ENCODE data around the gene POLR3B.
"Not testable (repeated sequence)": the region's sequence is repeated elsewhere in the genome, so short reads cannot be mapped to it uniquely, and the experiment has no call there.

POLR3B gene

GRCh38 chr12:106378788-106379187, 21.2 kb downstream of the POLR3B start:
- H3K4me3 ChIP-seq (replicated peaks; ENCODE audit: low read depth, low read length) = no peak overlapping the region
- TF ChIP-seq CTCF (IDR thresholded peaks at IDR 0.05; ENCODE audit: low read depth, low read length, missing control alignments) = no peak
- no peak for DNase-seq (ENCODE audit: extremely low read depth, low read depth)

DNA sequence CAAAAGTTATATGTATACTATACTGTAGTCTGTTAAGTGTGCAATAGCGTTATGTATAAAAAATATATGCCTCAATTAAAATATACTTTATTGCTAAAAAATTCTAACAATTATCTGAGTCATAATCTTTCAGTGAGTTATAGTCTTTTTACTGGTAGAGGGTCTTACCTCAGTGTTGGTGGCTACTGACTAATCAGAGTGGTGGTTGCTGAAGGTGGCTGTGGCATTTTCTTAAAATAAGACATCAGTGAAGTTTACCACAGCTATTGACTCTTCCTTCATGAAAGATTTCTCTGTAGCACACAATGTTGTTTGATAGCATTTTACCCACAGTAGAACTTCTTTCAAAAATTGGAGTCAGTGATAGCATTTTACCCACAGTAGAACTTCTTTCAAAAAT, 23.4 kb downstream of the POLR3B start:
- no peak overlapping the region for H3K4me3 ChIP-seq (replicated peaks; ENCODE audit: low read depth, low read length)
- TF ChIP-seq CTCF (IDR thresholded peaks at IDR 0.05; ENCODE audit: low read depth, low read length, missing control alignments) = no peak
- no peak for DNase-seq (ENCODE audit: extremely low read depth, low read depth)

DNA sequence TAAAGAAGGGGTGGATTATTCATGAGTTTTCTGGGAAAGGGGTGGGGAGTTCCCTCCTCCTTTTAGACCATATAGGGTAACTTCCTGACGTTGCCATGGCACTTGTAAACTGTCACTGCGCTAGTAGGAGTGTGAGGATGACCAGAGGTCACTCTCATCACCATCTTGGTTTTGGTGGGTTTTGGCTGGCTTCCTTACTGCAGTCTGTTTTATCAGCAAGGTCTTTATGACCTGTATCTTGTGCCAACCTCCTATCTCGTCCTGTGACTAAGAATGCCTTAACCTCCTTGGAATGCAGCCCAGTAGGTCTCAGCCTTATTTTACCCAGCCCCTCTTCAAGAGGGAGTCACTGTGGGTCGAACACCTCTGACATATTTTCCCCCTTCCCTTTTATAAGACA, 24.3 kb downstream of the POLR3B start:
- H3K4me3 ChIP-seq (replicated peaks; ENCODE audit: low read depth, low read length); DNase-seq (ENCODE audit: extremely low read depth, low read depth): not testable (repeated sequence)

- no peak for DNase-seq (ENCODE audit: extremely low read depth, low read depth)
- H3K4me3 ChIP-seq (replicated peaks; ENCODE audit: low read depth, low read length) = no peak overlapping the region
- TF ChIP-seq CTCF (IDR thresholded peaks at IDR 0.05; ENCODE audit: low read depth, low read length, missing control alignments) = no peak
These were observed 29.4 kb downstream of the POLR3B start for GRCh38 chr12:106386813-106387535.

- no peak overlapping the region for H3K4me3 ChIP-seq (replicated peaks; ENCODE audit: low read depth, low read length)
- no peak for TF ChIP-seq CTCF (IDR thresholded peaks at IDR 0.05; ENCODE audit: low read depth, low read length, missing control alignments)
- DNase-seq (ENCODE audit: extremely low read depth, low read depth) = no peak
These were observed 30.4 kb downstream of the POLR3B start for GRCh38 chr12:106387848-106388377.

DNA sequence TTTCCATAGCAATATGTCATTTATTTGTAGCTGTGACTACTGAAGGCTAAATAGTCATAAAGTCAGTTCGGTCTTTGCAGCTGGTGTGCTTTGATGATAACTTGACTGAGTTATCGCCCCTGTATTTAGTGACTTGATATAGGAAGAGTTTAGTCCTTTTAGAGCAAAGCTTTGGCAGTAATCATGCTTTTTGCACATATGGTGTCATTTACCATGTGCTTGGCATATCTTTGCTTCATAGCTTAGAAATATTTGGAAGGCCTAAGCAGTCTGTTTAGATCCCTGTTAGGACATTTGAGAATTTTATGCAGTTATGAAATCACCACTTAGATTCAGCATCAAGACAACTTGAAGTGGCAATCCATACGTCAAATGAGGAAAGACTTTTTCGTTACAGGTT, 31.6 kb downstream of the POLR3B start:
- DNase-seq (ENCODE audit: extremely low read depth, low read depth) = no peak
- no peak for TF ChIP-seq CTCF (IDR thresholded peaks at IDR 0.05; ENCODE audit: low read depth, low read length, missing control alignments)
- no peak overlapping the region for H3K4me3 ChIP-seq (replicated peaks; ENCODE audit: low read depth, low read length)

- DNase-seq (ENCODE audit: extremely low read depth, low read depth) = no peak
These were observed 35.2 kb downstream of the POLR3B start for GRCh38 chr12:106392759-106393158.

More at GRCh38 chr12:106392759-106393158, 35.2 kb downstream of the POLR3B start:
- no peak overlapping the region for H3K4me3 ChIP-seq (replicated peaks; ENCODE audit: low read depth, low read length)
- TF ChIP-seq CTCF (IDR thresholded peaks at IDR 0.05; ENCODE audit: low read depth, low read length, missing control alignments) = no peak
